K562 (cell line): ENCODE results near the gene C2orf92. TPM values are rescaled to one million over a fixed set of nuclear protein-coding genes. Genes with fewer than 3 reads are reported as not detected.

Experiments used
- AFF1 ChIP-seq, 2 experiments: fragments of 450-650 bp; IDR thresholded peaks; 2 replicates each; pipeline ENCODE4 v1.6.1; 2018; ENCODE audit warnings: mild to moderate bottlenecking in 2 of 2, low read depth in 1 of 2; ENCODE audit not compliant: partially characterized antibody in 2 of 2
- CCNT2 ChIP-seq: IDR thresholded peaks from 2 replicates; pipeline ENCODE4 v1.6.1; 2011; ENCODE audit warnings: borderline replicate concordance, low read depth, mild to moderate bottlenecking, moderate library complexity, mixed read lengths, low read length; ENCODE audit not compliant: insufficient read length; ENCODE audit errors: extremely low read depth
- CREB1 ChIP-seq, 2 experiments: sonication (generic) in 1 of 2; formaldehyde crosslinking in 1 of 2; IDR thresholded peaks; 2 replicates each; pipeline versions ENCODE4 v1.6.1 to v1.8.0; 2012 to 2022; ENCODE audit warnings: inconsistent platforms in 1 of 2, mild to moderate bottlenecking in 1 of 2, missing genetic modification reagents in 1 of 2, moderate library complexity in 1 of 2
- DPF2 ChIP-seq: fragments of 450-650 bp; IDR thresholded peaks from 2 replicates; pipeline ENCODE4 v1.6.1; 2016
- ELF4 ChIP-seq: fragments of 450-650 bp; formaldehyde crosslinking; IDR thresholded peaks from 2 replicates; pipeline ENCODE4 v1.4.0; 2022; ENCODE audit warnings: missing genetic modification characterization
- EP400 ChIP-seq: fragments of 450-650 bp; IDR thresholded peaks from 2 replicates; pipeline ENCODE4 v1.6.1; 2017; ENCODE audit warnings: antibody characterized with exemption, mild to moderate bottlenecking, moderate library complexity
- IFI16 ChIP-seq: fragments of 250-450 bp; sonication (Bioruptor Pico); IDR thresholded peaks from 2 replicates; pipeline ENCODE4 v2.1.2; 2022; ENCODE audit warnings: mild to moderate bottlenecking, inconsistent platforms
- KDM5B ChIP-seq: fragments of 200-600 bp; sonication (generic); IDR thresholded peaks from 2 replicates; pipeline ENCODE4 v1.6.1; 2012; ENCODE audit warnings: low read depth, mild to moderate bottlenecking, moderate library complexity, low read length, control low read depth, inconsistent platforms; ENCODE audit not compliant: insufficient replicate concordance
- MEIS2 ChIP-seq: fragments of 450-650 bp; IDR thresholded peaks from 2 replicates; pipeline ENCODE4 v1.6.1; 2014; ENCODE audit warnings: mild to moderate bottlenecking; ENCODE audit not compliant: partially characterized antibody
- NFIX ChIP-seq: fragments of 250-450 bp; sonication (Bioruptor Pico); IDR thresholded peaks from 2 replicates; pipeline ENCODE4 v1.4.0; 2020; ENCODE audit warnings: low read depth, mild to moderate bottlenecking, moderate library complexity
- NR4A1 ChIP-seq, 2 experiments: fragments of 250-450 bp in 1 of 2; fragments of 450-650 bp in 1 of 2; sonication (Bioruptor Pico) in 1 of 2; IDR thresholded peaks; 2 replicates each; pipeline versions ENCODE4 v1.4.0 to v1.6.1; 2016 to 2020; ENCODE audit warnings: mild to moderate bottlenecking in 2 of 2, missing compliant biosample characterization in 1 of 2, missing genetic modification characterization in 1 of 2, moderate library complexity in 1 of 2
- RAD21 ChIP-seq, 2 experiments: fragments of 250-450 bp in 1 of 2; fragments of 450-650 bp in 1 of 2; sonication (Bioruptor Pico) in 1 of 2; formaldehyde crosslinking in 1 of 2; IDR thresholded peaks in 1 of 2; conservative IDR thresholded peaks in 1 of 2; 2 replicates each; pipeline versions ENCODE4 v1.4.0 to v1.8.0; 2020 to 2022; ENCODE audit warnings: mild to moderate bottlenecking in 2 of 2, moderate library complexity in 1 of 2
- RCOR1 ChIP-seq, 2 experiments: IDR thresholded peaks; 2 replicates each; pipeline ENCODE4 v1.6.1; 2012; ENCODE audit warnings: low read depth in 2 of 2, low read length in 2 of 2, borderline replicate concordance in 1 of 2, improper control_type of control experiment in 1 of 2
- SRSF7 ChIP-seq: fragments of 200-400 bp; formaldehyde crosslinking; optimal IDR thresholded peaks from 2 replicates; pipeline ENCODE3; 2017; ENCODE audit warnings: mild to moderate bottlenecking, low read depth, low read length
- TBL1XR1 ChIP-seq, 2 experiments: IDR thresholded peaks; 2 replicates each; pipeline ENCODE4 v1.6.1; 2012; ENCODE audit warnings: improper control_type of control experiment in 2 of 2, low read length in 2 of 2, mild to moderate bottlenecking in 1 of 2
- U2AF2 ChIP-seq: fragments of 200-400 bp; formaldehyde crosslinking; optimal IDR thresholded peaks from 2 replicates; pipeline ENCODE3; 2017; ENCODE audit warnings: low read depth, mild to moderate bottlenecking, low read length
- ZBED1 ChIP-seq: IDR thresholded peaks from 2 replicates; pipeline ENCODE4 v1.6.1; 2014
- ZNF232 ChIP-seq: sonication (generic); formaldehyde crosslinking; IDR thresholded peaks from 2 replicates; pipeline ENCODE4 v1.8.0; 2022; ENCODE audit warnings: mild to moderate bottlenecking, missing genetic modification reagents
- ZNF76 ChIP-seq: fragments of 250-450 bp; sonication (Bioruptor Pico); IDR thresholded peaks from 2 replicates; pipeline ENCODE4 v1.4.0; 2020; ENCODE audit warnings: mild to moderate bottlenecking, moderate library complexity, borderline replicate concordance
- polyA plus RNA-seq, 8 experiments: library from polyadenylated mRNA; depleted of rRNA in 4 of 8; stranded (reverse) in 5 of 8; unstranded in 3 of 8; fragments of >200 nt; fragmentation: Nextera tagmentation in 2 of 8; fragmentation: Illumina TruSeq in 1 of 8; extraction: Ambion mirVana in 2 of 8; extraction: Trizol in 1 of 8; gene quantifications; 2 replicates each; pipeline versions ENCODE4 v1.2.1 to v1.2.3, GENCODE V29; 2011 to 2014; ENCODE audit warnings: inconsistent platforms in 1 of 8, missing spikeins in 1 of 8
- total RNA-seq, 7 experiments: library from RNA; depleted of rRNA in 6 of 7; stranded (reverse); fragments of >200 nt in 6 of 7; fragmentation: Illumina TruSeq in 2 of 7; extraction: Trizol in 2 of 7; gene quantifications; 2 replicates each; pipeline versions ENCODE4 v1.2.1 to v1.2.3, GENCODE V29; 2011 to 2021; ENCODE audit warnings: low replicate concordance in 1 of 7
- TF ChIP-seq, protein P1 (sequence below): fragments of 450-650 bp; IDR thresholded peaks from 2 replicates; pipeline ENCODE4 v1.6.1; 2017; ENCODE audit warnings: antibody characterized with exemption

The C2orf92 gene
- total and polyA plus RNA-seq, 9 of the 15 experiments (the other 6 are each of a cell fraction or from before 2014, with no cell fraction given), result 0.65 to 6.8 (median 3.6) TPM

DNA sequence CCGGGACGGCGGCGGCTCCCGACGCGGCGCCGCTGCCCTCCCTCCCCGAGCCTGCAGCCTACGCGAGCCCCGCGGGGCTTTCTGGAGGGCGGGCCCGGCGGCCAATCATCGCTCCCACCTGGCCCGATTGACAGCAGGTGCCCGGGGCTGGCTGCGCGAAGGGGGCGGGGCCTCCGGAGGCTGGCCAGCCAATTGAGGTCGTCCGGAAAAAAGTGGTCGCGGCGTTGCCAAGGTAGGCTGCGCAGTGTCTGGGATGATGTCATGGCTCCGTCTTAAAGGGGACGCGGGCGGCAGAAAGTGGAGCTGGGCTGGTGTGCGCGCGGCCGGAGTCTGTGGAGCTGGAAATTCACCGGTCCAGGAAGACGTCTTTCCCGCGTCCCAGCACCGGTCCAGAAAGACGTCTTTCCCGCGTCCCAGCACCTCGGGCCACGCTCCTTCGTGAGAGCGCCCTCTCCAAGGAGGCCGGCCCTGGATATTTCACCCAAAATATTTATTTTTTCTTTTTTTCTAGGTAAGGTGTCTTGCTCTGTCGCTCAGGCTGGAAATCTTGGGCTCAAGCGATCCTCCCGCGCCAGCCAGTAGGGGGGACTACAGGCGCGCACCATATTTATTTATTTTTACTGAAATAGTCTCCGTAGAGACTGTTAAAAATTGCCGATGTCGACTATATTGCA, 5.4 kb upstream of the C2orf92 start, which contains the start of gene ACTR1B (continued):
- TF ChIP-seq AFF1 (IDR thresholded peaks at IDR 0.05; ENCODE audit: low read depth in 1 of 2, partially characterized antibody in 2 of 2) (peak in 1 of 2 experiments; percentile 23), SRSF7 (no peak), RCOR1 (IDR thresholded peaks at IDR 0.05; ENCODE audit: borderline replicate concordance in 1 of 2, low read depth in 2 of 2, low read length in 2 of 2) (peak in 1 of 2 experiments; percentile 7; a peak in 1 of 4 replicates), CREB1 (IDR thresholded peaks at IDR 0.05) (peak; percentile 56; the same call in 1 of the 2 replicates), CREB1 (CRISPR knock-in tag; IDR thresholded peaks at IDR 0.05) (peak; percentile 75), KDM5B (no peak), TBL1XR1 (IDR thresholded peaks at IDR 0.05; ENCODE audit: low read length in 2 of 2) (0 out of 4 replicates have a peak, but pooled peaks of 1 of the 2 experiments have one; percentile 26), NR4A1 (CRISPR knock-in tag; IDR thresholded peaks at IDR 0.05) (no peak), NR4A1 (tag; IDR thresholded peaks at IDR 0.05) (no peak), CCNT2 (peak; percentile 65), U2AF2 (no peak), ZNF76 (no peak), NFIX (CRISPR knock-in tag) (no peak), ZNF232 (CRISPR knock-in tag) (no peak), ZBED1 (no peak), IFI16 (CRISPR knock-in tag) (no peak), RAD21 (CRISPR knock-in tag; conservative IDR thresholded peaks at IDR 0.05 in 1 of 2, IDR thresholded peaks at IDR 0.05 in 1 of 2) (peak; percentile 47 to 59), DPF2 (peak; percentile 44; the same call in 1 of the 2 replicates), MEIS2 (peak; percentile 67), ELF4 (CRISPR knock-in tag) (no peak), EP400 (peak; percentile 90)
- TF ChIP-seq, protein P1, sequence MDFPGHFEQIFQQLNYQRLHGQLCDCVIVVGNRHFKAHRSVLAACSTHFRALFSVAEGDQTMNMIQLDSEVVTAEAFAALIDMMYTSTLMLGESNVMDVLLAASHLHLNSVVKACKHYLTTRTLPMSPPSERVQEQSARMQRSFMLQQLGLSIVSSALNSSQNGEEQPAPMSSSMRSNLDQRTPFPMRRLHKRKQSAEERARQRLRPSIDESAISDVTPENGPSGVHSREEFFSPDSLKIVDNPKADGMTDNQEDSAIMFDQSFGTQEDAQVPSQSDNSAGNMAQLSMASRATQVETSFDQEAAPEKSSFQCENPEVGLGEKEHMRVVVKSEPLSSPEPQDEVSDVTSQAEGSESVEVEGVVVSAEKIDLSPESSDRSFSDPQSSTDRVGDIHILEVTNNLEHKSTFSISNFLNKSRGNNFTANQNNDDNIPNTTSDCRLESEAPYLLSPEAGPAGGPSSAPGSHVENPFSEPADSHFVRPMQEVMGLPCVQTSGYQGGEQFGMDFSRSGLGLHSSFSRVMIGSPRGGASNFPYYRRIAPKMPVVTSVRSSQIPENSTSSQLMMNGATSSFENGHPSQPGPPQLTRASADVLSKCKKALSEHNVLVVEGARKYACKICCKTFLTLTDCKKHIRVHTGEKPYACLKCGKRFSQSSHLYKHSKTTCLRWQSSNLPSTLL, result no peak
